ENCODE measurements around the gene KATNA1.

DNA sequence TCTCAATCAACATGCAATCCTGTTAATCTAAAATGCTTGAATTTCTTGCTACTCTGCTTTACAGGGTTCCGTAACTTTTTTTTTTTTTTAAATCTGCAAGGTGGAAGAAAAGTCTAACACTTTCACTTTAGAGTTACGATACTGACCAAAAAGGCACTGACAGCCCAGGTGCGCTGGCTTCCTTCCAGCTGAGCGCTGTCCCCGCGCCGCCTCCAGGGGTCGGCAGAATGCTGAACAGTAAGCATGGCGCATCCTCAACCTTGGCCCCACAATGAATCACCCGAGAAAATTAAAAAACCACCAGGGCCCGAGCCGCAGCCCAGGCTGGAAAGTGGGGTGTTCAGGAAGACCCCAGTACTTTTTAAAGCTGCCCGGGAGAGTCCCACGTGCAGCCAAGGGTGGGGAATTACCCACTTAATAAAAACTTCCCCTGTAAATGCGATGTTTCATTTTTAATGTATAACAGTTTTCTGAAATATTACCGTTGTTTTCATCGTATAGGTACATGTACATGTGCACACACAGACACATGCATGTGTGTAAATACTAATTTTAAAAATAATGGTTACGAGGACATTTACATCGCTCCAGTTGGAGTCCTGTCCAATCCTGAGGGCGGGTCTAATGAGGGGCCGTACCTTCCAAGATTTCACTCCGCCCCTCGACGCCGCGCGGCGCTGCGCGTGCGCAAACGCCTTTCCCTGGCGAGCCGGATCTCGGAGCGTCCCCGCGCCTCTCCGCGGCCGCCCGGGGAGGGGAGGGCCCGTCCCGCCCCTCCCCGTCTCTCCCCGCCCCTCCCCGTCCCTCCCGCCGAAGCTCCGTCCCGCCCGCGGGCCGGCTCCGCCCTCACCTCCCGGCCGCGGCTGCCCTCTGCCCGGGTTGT, 82.7 kb downstream of the KATNA1 start, which contains the start of gene GINM1:
- TF ChIP-seq EZH2 (IDR thresholded peaks at IDR 0.05): no peak
- TF ChIP-seq FOXP2 (optimal IDR thresholded peaks at IDR 0.05; ENCODE audit: control extremely low read depth, extremely low read length, insufficient read depth): no peak
